Measurements from ENCODE around the gene PSORS1C2.

The PSORS1C2 gene

GRCh38 chr6:31135710-31136109, 3.2 kb downstream of the PSORS1C2 start:
- no peak for DNase-seq

GRCh38 chr6:31132806-31133205, 6.1 kb downstream of the PSORS1C2 start:
- DNase-seq: no peak

- no peak for DNase-seq
Observed at GRCh38 chr6:31131595-31131994, 7.3 kb downstream of the PSORS1C2 start.

- DNase-seq: no peak
Observed at GRCh38 chr6:31130751-31131150, 8.1 kb downstream of the PSORS1C2 start.

- no peak for DNase-seq
Observed at GRCh38 chr6:31129130-31129529, 9.7 kb downstream of the PSORS1C2 start.

GRCh38 chr6:31128093-31128676, 10.7 kb downstream of the PSORS1C2 start:
- DNase-seq: peak; percentile 47

GRCh38 chr6:31126396-31127175, 12.3 kb downstream of the PSORS1C2 start:
- DNase-seq: no peak

GRCh38 chr6:31125586-31126363, 13.1 kb downstream of the PSORS1C2 start:
- no peak for DNase-seq

GRCh38 chr6:31125162-31125561, 13.7 kb downstream of the PSORS1C2 start:
- DNase-seq: no peak

GRCh38 chr6:31122791-31123706, 15.8 kb downstream of the PSORS1C2 start:
- no peak for DNase-seq

- DNase-seq: no peak
Observed at GRCh38 chr6:31121131-31121790, 17.6 kb downstream of the PSORS1C2 start.

GRCh38 chr6:31120151-31120915, 18.5 kb downstream of the PSORS1C2 start, which contains the start of gene CDSN:
Gene CDSN (minus strand): TSS chr6:31120446. CDS start chr6:31120419, 27 bp downstream.
- DNase-seq: no peak

GRCh38 chr6:31118178-31118577, 20.7 kb downstream of the PSORS1C2 start:
- no peak for DNase-seq

GRCh38 chr6:31116661-31117385, 22.0 kb downstream of the PSORS1C2 start:
- no peak for DNase-seq

- DNase-seq: no peak
Observed at GRCh38 chr6:31115941-31116560, 22.8 kb downstream of the PSORS1C2 start.

- no peak for DNase-seq
Observed at GRCh38 chr6:31114970-31115849, 23.7 kb downstream of the PSORS1C2 start.

GRCh38 chr6:31114541-31114878, 24.4 kb downstream of the PSORS1C2 start, which contains the start of gene PSORS1C1:
Gene PSORS1C1 (plus strand): TSS chr6:31114800. CDS start chr6:31129633, 14,833 bp downstream.
- DNase-seq: no peak

GRCh38 chr6:31113861-31114540, 24.9 kb downstream of the PSORS1C2 start:
- DNase-seq: no peak
